Measurements from ENCODE around the gene METTL26. TPM values are rescaled to one million over a fixed set of nuclear protein-coding genes. Genes with fewer than 3 reads are reported as not detected.

Gene METTL26
- total and polyA plus RNA-seq, 9 of the 15 experiments (the other 6 are each of a cell fraction or from before 2014, with no cell fraction given), result 7.3 to 262 (median 80.9) TPM

DNA sequence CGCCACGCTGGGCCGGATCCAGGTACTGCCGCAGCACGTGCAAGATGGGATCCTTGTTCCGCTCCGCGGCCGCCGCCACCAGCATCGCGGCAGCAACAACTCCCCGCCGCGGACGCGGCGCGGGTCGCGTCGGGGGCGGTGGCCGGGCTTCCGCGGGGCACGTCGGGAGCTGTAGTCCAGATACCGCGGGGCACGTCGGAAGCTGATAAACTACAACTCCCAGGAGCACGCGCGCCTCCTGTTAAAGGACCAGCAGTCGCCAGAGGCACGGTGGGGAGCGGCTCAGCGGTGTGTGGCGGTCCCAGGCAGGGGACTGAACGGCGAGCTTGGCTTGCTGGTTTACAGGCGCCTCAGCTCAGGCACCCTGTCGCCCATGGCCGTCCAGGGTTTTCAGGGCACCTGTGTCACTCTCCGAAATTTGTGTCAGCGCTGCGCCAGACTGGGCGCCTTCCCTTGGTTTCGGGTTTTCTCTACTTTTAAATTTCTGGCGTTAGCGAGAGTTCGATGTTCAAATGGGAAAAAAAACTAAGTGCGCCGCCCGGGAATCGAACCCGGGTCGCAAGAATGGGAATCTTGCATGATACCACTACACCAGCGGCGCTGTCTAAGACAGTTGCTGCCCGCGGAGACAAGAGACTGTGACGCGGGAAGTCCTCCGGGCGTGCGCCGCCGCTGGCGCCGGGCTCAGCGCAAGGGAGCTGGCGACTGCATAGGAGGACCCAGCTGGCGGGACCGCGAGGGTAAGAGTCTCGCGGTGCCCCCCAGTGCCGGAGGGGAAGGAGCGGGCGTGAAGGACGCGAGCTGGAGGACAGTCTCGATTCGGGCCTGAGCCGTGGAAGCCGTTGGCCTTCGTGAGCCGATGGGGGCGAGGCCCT lies at the start of gene METTL26 (continued):
- TF ChIP-seq EP300 (IDR thresholded peaks at IDR 0.05; ENCODE audit: low read length) (peak; percentile 69), ELF2 (CRISPR knock-in tag; IDR thresholded peaks at IDR 0.05) (no peak), NCOA4 (IDR thresholded peaks at IDR 0.05; ENCODE audit: partially characterized antibody) (no peak), ZBTB1 (CRISPR knock-in tag; IDR thresholded peaks at IDR 0.05; ENCODE audit: borderline replicate concordance, low read depth) (peak; percentile 92), DNMT1 (IDR thresholded peaks at IDR 0.05) (no peak), SOX6 (IDR thresholded peaks at IDR 0.05) (peak; percentile 66)
- TF ChIP-seq, protein P1, sequence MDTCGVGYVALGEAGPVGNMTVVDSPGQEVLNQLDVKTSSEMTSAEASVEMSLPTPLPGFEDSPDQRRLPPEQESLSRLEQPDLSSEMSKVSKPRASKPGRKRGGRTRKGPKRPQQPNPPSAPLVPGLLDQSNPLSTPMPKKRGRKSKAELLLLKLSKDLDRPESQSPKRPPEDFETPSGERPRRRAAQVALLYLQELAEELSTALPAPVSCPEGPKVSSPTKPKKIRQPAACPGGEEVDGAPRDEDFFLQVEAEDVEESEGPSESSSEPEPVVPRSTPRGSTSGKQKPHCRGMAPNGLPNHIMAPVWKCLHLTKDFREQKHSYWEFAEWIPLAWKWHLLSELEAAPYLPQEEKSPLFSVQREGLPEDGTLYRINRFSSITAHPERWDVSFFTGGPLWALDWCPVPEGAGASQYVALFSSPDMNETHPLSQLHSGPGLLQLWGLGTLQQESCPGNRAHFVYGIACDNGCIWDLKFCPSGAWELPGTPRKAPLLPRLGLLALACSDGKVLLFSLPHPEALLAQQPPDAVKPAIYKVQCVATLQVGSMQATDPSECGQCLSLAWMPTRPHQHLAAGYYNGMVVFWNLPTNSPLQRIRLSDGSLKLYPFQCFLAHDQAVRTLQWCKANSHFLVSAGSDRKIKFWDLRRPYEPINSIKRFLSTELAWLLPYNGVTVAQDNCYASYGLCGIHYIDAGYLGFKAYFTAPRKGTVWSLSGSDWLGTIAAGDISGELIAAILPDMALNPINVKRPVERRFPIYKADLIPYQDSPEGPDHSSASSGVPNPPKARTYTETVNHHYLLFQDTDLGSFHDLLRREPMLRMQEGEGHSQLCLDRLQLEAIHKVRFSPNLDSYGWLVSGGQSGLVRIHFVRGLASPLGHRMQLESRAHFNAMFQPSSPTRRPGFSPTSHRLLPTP (IDR thresholded peaks at IDR 0.05; ENCODE audit: borderline replicate concordance, extremely low read depth, insufficient read length), result peak; percentile 80
- TF ChIP-seq, protein P2, sequence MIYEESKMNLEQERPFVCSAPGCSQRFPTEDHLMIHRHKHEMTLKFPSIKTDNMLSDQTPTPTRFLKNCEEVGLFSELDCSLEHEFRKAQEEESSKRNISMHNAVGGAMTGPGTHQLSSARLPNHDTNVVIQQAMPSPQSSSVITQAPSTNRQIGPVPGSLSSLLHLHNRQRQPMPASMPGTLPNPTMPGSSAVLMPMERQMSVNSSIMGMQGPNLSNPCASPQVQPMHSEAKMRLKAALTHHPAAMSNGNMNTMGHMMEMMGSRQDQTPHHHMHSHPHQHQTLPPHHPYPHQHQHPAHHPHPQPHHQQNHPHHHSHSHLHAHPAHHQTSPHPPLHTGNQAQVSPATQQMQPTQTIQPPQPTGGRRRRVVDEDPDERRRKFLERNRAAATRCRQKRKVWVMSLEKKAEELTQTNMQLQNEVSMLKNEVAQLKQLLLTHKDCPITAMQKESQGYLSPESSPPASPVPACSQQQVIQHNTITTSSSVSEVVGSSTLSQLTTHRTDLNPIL (CRISPR knock-in tag; IDR thresholded peaks at IDR 0.05), result no peak
- TF ChIP-seq, protein P3, sequence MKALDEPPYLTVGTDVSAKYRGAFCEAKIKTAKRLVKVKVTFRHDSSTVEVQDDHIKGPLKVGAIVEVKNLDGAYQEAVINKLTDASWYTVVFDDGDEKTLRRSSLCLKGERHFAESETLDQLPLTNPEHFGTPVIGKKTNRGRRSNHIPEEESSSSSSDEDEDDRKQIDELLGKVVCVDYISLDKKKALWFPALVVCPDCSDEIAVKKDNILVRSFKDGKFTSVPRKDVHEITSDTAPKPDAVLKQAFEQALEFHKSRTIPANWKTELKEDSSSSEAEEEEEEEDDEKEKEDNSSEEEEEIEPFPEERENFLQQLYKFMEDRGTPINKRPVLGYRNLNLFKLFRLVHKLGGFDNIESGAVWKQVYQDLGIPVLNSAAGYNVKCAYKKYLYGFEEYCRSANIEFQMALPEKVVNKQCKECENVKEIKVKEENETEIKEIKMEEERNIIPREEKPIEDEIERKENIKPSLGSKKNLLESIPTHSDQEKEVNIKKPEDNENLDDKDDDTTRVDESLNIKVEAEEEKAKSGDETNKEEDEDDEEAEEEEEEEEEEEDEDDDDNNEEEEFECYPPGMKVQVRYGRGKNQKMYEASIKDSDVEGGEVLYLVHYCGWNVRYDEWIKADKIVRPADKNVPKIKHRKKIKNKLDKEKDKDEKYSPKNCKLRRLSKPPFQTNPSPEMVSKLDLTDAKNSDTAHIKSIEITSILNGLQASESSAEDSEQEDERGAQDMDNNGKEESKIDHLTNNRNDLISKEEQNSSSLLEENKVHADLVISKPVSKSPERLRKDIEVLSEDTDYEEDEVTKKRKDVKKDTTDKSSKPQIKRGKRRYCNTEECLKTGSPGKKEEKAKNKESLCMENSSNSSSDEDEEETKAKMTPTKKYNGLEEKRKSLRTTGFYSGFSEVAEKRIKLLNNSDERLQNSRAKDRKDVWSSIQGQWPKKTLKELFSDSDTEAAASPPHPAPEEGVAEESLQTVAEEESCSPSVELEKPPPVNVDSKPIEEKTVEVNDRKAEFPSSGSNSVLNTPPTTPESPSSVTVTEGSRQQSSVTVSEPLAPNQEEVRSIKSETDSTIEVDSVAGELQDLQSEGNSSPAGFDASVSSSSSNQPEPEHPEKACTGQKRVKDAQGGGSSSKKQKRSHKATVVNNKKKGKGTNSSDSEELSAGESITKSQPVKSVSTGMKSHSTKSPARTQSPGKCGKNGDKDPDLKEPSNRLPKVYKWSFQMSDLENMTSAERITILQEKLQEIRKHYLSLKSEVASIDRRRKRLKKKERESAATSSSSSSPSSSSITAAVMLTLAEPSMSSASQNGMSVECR (CRISPR knock-in tag; IDR thresholded peaks at IDR 0.05), result peak; percentile 94
